Left renal cortex interstitium (tissue), 4 donors: ENCODE results near the gene GRIA2. TPM values are rescaled to one million over a fixed set of nuclear protein-coding genes. Genes with fewer than 3 reads are reported as not detected.

Experiments used
- DNase-seq, 4 donors: peaks; one replicate each; pipeline ENCODE4 v3.0.0-alpha.2; 2013; ENCODE audit warnings: low read depth in 4 of 4, low spot score in 2 of 4, missing footprints in 1 of 4
- polyA plus RNA-seq, 4 donors: library from polyadenylated mRNA; unstranded; fragments of 120-200 nt; gene quantifications; one replicate each; pipeline ENCODE4 v1.2.1, GENCODE V29; 2013; ENCODE audit not compliant: insufficient read length in 4 of 4

Gene GRIA2
- polyA plus RNA-seq, 4 donors, result 0.87 to 2.1 (median 1.3) TPM

DNA sequence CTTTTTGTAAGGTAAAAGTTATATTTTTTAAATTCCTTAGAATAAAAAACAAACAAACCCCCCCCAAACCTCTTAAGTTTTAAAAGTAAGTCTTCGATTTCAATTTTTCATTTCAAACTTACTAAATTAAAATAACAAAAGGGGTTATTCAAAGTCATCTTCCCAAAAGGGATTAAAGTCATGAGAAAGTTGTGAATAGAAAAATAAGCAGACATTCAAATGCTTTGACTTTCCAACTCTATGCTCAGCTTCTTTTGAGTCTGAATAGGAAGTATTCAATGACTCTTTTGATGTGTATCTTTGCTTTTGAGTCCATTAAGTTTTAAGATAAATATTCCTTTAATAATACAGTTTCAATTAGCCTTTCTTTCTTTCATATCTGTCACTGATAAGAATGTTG is 138.3 kb downstream of the GRIA2 start:
- no peak for DNase-seq

DNA sequence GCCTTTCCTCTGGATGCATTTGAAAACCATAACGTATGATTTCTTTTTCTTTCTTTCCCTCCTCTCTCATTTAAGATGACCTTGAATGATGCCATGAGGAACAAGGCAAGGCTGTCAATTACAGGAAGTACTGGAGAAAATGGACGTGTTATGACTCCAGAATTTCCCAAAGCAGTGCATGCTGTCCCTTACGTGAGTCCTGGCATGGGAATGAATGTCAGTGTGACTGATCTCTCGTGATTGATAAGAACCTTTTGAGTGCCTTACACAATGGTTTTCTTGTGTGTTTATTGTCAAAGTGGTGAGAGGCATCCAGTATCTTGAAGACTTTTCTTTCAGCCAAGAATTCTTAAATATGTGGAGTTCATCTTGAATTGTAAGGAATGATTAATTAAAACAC is 142.8 kb downstream of the GRIA2 start:
- DNase-seq, result no peak

- DNase-seq, result no peak
Measured at GRCh38 chr4:157372154-157372553, 151.6 kb downstream of the GRIA2 start.

- no peak for DNase-seq
Measured at GRCh38 chr4:157372567-157372966, 152.0 kb downstream of the GRIA2 start.

GRCh38 chr4:157389741-157390140 is 169.2 kb downstream of the GRIA2 start:
- DNase-seq, result no peak

- DNase-seq, result no peak
Measured at GRCh38 chr4:157405070-157405469, 184.5 kb downstream of the GRIA2 start.

Other genes with a start within 250 kb of the GRIA2 start
- 10 to 100 TPM; 63.3 to 81.1 (median 70.3) TPM for gene PDGFC, start 248.9 kb upstream of the GRIA2 start, polyA plus RNA-seq
- 10 to 100 TPM; 13.2 to 16.5 (median 13.5) TPM for gene GLRB, start 144.6 kb upstream of the GRIA2 start, polyA plus RNA-seq